Renal cortical epithelial cell (primary cell): ENCODE results near the gene DUSP28. TPM values are rescaled to one million over a fixed set of nuclear protein-coding genes. Genes with fewer than 3 reads are reported as not detected.
A peak's percentile ranks its signal among the peaks of the same experiment; 100 is the strongest.

ENCODE experiments used
- DNase-seq: peaks from one replicate; pipeline ENCODE4 v3.0.0-alpha.2; 2011; ENCODE audit warnings: low read depth
- total RNA-seq: library from RNA; depleted of rRNA; stranded (reverse); fragments of >200 nt; gene quantifications from 2 replicates; pipeline ENCODE4 v1.2.3, GENCODE V29; 2014

Gene DUSP28
- total RNA-seq, 1 donor from 2014 or later = 3.1 TPM

- DNase-seq = no peak
Observed at GRCh38 chr2:240599141-240599583, 39.0 kb downstream of the DUSP28 start.

- no peak for DNase-seq
Observed at GRCh38 chr2:240600451-240600961, 40.3 kb downstream of the DUSP28 start.

GRCh38 chr2:240601061-240601830, 41.1 kb downstream of the DUSP28 start:
- DNase-seq = no peak

- no peak for DNase-seq
Observed at GRCh38 chr2:240601831-240602160, 41.6 kb downstream of the DUSP28 start.

GRCh38 chr2:240602266-240603050, 42.3 kb downstream of the DUSP28 start:
- no peak for DNase-seq

- DNase-seq = no peak
Observed at GRCh38 chr2:240603081-240603835, 43.1 kb downstream of the DUSP28 start.

- no peak for DNase-seq
Observed at GRCh38 chr2:240603846-240604245, 43.7 kb downstream of the DUSP28 start.

- peak; percentile 77 for DNase-seq
Observed at GRCh38 chr2:240604291-240604938, 44.3 kb downstream of the DUSP28 start.

- no peak for DNase-seq
Observed at GRCh38 chr2:240604939-240605716, 45.0 kb downstream of the DUSP28 start.

- DNase-seq = no peak
Observed at GRCh38 chr2:240605867-240606743, 45.9 kb downstream of the DUSP28 start.

- DNase-seq = no peak
Observed at GRCh38 chr2:240611601-240612210, 51.5 kb downstream of the DUSP28 start.

Other genes with a start within 250 kb of the DUSP28 start
- 18.1 and 49.9 TPM in 2 replicates for gene GPC1, start 124.7 kb upstream of the DUSP28 start, total RNA-seq
- gene ANKMY1, start 2.4 kb upstream of the DUSP28 start, total RNA-seq = 4.3 and 9.7 TPM in 2 replicates
- gene RNPEPL1, start 8.1 kb downstream of the DUSP28 start, total RNA-seq = 14.9 and 74.1 TPM in 2 replicates
- 29.5 and 32.8 TPM in 2 replicates for gene CAPN10, start 26.4 kb downstream of the DUSP28 start, total RNA-seq
- gene GPR35, start 65.1 kb downstream of the DUSP28 start, total RNA-seq = 1.6 TPM in 1 of 2 replicates, not detected in the other
- not detected in 2 replicates for gene AQP12B, start 122.5 kb downstream of the DUSP28 start, total RNA-seq
- not detected in 2 replicates for gene AQP12A, start 131.5 kb downstream of the DUSP28 start, total RNA-seq